Amniotic stem cell (primary cell): ENCODE data around the gene VASH2.
"Not testable (repeated sequence)": the region's sequence is repeated elsewhere in the genome, so short reads cannot be mapped to it uniquely, and the experiment has no call there.

Source experiments
- DNase-seq: peaks from one replicate; lab custom pipeline; 2025; lab: John Stamatoyannopoulos, UW

VASH2 gene

GRCh38 chr1:212981025-212981495 lies 30.7 kb downstream of the VASH2 start:
- no peak for DNase-seq

GRCh38 chr1:212981571-212982328 lies 31.4 kb downstream of the VASH2 start:
- no peak for DNase-seq

- DNase-seq = no peak
These were observed 32.2 kb downstream of the VASH2 start for GRCh38 chr1:212982430-212983152.

- no peak for DNase-seq
These were observed 33.1 kb downstream of the VASH2 start for GRCh38 chr1:212983482-212983881.

GRCh38 chr1:212984522-212985291 lies 34.4 kb downstream of the VASH2 start:
- DNase-seq = no peak

GRCh38 chr1:212986551-212986950 lies 36.2 kb downstream of the VASH2 start:
- no peak for DNase-seq

- DNase-seq = no peak
These were observed 37.5 kb downstream of the VASH2 start for GRCh38 chr1:212987702-212988322.

- DNase-seq = no peak
These were observed 39.9 kb downstream of the VASH2 start for GRCh38 chr1:212990276-212990675.

GRCh38 chr1:212993960-212994359 lies 43.6 kb downstream of the VASH2 start:
- DNase-seq = not testable (repeated sequence)

- no peak for DNase-seq
These were observed 44.6 kb downstream of the VASH2 start for GRCh38 chr1:212994926-212995325.

GRCh38 chr1:213003256-213003655 lies 52.9 kb downstream of the VASH2 start:
- no peak for DNase-seq

- no peak for DNase-seq
These were observed 58.2 kb downstream of the VASH2 start for GRCh38 chr1:213008564-213008963.

- DNase-seq = no peak
These were observed 64.3 kb downstream of the VASH2 start for GRCh38 chr1:213014642-213015041.

GRCh38 chr1:213015099-213016050 lies 65.0 kb downstream of the VASH2 start, which contains the start of gene ANGEL2:
ANGEL2 (minus strand) TSS chr1:213015867; CDS start chr1:213015671, 196 bp downstream.
- DNase-seq = peak; percentile 83

GRCh38 chr1:213017447-213018273 lies 67.3 kb downstream of the VASH2 start:
- no peak for DNase-seq

- DNase-seq = no peak
These were observed 69.1 kb downstream of the VASH2 start for GRCh38 chr1:213019450-213019849.

GRCh38 chr1:213020016-213020415 lies 69.7 kb downstream of the VASH2 start:
- DNase-seq = no peak

- DNase-seq = not testable (repeated sequence)
These were observed 76.7 kb downstream of the VASH2 start for GRCh38 chr1:213027024-213027423.

GRCh38 chr1:213032651-213033050 lies 82.3 kb downstream of the VASH2 start:
- DNase-seq = no peak

- DNase-seq = no peak
These were observed 84.4 kb downstream of the VASH2 start for GRCh38 chr1:213034713-213035112.
